Raji (cell line): ENCODE results near the gene CYP11A1.

Source experiments
- POLR2A ChIP-seq: IDR thresholded peaks from 2 replicates; pipeline ENCODE4 v1.6.1; 2011; ENCODE audit warnings: low read depth, low read length, control low read depth; ENCODE audit not compliant: insufficient read depth

The CYP11A1 gene

GRCh38 chr15:74347757-74348250, 19.6 kb downstream of the CYP11A1 start:
- no peak for TF ChIP-seq POLR2A

GRCh38 chr15:74345051-74345450, 22.4 kb downstream of the CYP11A1 start:
- TF ChIP-seq POLR2A = no peak

DNA sequence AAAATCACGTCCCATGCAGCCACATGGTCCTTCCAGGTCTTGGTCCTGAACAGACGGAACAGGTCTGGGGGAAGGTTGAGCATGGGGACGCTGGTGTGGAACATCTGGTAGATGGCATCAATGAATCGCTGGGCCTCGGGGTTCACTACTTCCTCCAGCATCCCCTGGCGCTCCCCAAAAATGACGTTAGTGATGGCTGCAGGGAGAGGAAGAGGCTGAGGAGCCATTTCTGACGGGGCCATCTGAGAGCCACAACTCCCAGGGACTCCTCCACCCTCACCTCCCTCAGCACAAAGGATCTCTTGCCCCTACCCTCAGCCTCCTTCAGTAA, 23.7 kb downstream of the CYP11A1 start:
- TF ChIP-seq POLR2A = no peak

DNA sequence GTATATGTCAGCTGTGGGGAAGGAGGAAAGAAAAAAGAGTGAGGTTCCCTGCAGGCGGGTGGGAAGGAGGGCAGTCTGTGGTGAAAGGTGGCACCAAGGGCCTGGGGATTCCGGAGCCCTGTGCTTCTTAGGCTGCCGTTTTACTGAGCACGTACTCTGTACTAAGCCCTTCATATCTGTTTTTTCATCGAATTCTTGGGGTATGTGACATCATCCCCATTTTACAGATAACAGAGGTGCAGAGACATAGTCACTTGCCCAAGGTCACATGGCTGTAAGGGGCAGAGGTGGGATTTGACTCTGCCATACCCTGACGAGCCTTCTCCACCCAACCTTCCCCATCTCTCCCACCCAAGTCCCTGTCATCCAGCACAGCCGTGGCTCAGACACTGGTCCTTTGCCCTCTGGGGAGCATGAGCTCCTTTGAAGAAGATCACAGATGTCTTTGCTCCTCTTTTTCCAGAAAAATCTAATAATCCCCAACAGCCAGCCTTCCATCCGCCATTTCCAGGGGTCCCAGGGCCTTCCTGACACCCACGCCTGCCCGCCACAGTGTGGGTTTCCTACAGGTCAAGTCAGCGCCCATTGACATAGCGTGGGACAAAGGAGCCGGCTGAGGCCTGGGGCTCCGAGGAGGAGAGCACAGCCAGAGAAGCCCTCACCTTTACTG, 24.2 kb downstream of the CYP11A1 start:
- no peak for TF ChIP-seq POLR2A

DNA sequence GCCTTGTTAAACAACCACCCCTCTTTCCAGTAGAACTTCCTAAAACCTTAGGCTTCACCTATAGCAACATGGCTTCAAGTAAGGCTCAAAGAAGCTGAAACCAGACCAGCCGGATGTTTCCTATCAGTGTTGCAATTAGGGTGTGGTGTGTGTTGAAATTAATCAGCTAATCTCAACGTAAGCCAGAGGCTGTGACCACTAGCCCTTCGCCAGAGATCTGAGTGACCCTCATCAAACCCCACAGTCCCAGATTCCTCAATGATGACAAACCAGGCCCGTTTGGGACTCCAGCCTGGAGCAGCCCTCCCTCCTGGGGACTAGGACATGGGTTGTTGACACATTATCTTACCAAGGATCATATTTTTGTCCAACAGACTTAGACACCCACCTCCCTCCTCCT, 27.3 kb downstream of the CYP11A1 start:
- no peak for TF ChIP-seq POLR2A

GRCh38 chr15:74339371-74339770, 28.1 kb downstream of the CYP11A1 start:
- no peak for TF ChIP-seq POLR2A

GRCh38 chr15:74338676-74339075, 28.8 kb downstream of the CYP11A1 start:
- TF ChIP-seq POLR2A = no peak

DNA sequence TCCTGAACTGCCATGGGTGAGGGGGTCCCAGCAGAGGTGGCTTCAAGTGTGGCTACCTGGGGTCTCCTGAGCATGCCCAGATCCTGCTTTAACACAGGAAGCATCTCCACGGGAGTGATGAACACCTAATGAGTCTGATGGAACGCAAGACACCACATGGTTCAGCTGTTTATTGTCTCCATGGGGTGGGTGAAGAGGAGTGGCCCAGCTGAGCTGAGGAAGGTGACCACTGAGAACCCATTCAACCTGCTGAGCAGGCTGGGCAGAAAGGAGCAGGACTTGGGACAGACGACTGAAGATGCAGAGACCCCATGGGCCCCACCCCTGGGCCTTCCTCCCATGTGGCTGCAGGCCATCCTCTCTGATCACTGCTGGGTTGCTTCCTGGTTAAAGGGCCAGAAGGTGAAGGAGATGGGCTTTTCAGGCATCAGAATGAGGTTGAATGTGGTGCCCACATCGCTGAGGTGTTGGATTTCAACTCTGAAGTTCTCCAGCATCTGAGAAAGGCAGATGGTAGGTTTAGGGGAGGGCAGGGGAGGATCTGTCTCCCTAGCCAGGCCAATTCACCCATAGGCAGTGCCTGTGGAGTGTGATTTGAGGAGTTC, 29.7 kb downstream of the CYP11A1 start:
- no peak for TF ChIP-seq POLR2A

DNA sequence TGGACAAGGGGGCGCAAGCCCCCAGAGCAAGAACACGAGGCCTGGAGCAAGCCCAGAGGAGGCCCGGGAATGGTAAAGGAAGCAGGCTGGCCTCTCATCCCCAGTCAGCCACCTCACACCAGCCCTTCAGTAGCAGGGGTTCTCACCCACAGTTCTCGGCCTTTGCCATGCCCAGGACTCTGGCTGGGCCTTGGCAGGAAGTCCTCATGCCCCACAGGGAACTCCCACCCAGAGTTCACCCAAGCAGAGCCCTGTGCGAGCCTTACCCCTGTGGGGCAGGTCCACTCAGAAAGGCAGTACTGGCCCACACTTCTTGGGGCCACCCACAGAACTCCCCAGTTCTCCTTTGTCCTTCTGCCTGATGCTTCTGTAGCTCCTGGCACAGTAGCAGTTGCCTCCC, 30.3 kb downstream of the CYP11A1 start:
- no peak for TF ChIP-seq POLR2A

DNA sequence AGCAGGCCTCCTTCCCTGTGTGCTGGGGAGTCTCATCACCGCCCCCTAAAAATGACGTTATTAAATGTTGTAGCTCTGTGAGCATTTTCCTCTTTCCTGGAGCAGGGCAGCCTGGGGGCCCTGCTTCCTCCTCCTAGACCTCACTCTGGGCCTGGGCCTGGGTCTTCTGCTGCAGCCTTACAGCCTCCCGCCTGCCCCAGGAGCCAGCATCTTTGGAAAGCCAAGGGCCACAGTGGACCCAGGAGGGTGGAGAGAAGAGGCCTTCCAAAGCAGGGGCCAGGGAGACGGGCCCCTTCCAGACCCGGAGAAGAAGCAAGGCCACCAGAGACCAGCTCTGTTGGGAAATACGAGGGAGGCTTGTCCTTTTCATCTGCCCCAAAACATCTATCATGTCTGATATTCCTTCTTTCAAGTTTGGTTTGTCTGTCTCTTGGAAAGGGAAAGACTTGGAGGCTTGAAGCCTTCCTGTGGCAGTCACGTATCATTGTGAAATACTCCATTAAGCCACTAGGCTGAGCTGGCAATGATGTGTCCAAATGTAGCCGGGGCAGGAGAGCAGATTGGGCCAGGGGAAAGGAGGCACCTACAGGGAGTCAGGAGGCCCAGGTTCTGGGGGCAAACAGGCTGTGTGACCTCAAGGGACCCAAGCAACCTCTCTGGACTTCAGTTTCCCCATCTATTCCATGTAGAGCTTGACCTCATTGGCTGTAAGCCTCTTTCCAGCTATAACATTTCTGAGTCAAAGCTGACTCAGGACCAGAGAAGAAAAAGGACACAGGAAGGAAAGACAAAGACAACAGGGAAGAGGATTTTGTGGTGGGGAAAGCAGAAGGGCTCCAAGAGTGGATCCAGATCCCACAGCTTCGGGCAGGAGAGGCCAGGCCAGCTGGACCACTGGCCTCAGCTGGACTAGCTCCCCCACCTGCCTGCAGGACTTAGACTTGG, 31.1 kb downstream of the CYP11A1 start:
- no peak for TF ChIP-seq POLR2A

GRCh38 chr15:74335396-74335795, 32.0 kb downstream of the CYP11A1 start:
- TF ChIP-seq POLR2A = no peak

- no peak for TF ChIP-seq POLR2A
Observed at GRCh38 chr15:74334127-74334526, 33.3 kb downstream of the CYP11A1 start.

DNA sequence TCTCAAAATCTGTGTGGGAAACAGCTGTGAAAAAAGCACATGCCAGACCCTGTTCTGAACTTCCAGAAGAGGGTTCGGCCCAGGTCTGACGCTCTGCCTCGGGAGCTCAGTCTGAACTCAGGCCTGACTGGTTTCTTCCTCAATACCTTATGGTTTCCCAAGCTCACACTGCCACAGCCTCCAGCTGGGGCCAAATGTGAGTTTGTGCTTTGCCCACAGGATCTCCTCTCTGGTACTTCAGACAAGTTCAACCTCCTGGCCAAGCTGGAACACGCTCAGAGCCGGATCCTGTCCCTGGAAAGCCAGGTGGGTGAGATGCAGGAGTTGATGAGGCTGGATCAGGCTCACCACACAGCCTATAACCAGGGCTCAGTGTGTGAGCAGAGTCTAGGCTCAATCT, 33.8 kb downstream of the CYP11A1 start:
- no peak for TF ChIP-seq POLR2A

- no peak for TF ChIP-seq POLR2A
Observed at GRCh38 chr15:74333093-74333492, 34.4 kb downstream of the CYP11A1 start.

DNA sequence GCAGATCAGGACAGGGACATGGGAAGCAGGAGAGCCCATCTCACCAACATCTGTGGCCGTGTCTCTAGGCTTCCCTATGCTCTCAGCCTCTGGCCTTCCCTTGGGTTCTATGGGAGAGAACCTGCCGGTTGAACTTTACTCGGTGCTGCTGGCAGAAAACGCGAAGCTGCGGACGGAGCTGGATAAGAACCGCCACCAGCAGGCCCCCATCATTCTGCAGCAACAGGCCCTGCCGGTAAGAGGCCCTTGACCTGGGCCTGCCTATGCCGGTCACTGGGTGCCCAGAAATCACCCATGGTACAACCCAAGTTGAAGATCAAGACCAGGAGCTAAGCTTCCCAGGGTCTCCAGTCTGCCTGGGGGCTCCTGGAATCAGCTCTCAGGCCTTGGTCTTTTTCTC, 34.8 kb downstream of the CYP11A1 start:
- no peak for TF ChIP-seq POLR2A

DNA sequence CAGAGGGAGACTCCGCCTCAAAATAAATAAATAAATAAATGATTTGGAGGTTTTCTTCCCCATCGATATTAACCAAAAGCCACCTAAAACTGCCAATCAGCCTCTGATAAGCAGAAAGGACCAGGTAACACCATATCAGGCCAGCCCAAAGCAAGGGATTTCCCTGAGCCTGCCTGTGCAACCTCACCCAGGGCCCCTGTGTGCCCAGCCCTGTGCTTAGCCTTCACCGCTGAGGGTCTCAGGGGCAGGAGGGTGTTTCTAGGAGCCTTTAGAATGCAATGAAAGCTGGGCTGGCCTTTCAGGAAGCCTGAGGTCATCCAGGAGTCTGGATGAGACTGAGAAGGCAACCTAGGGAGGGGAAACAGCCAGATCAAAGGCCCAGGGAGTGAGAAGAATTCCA, 35.4 kb downstream of the CYP11A1 start:
- no peak for TF ChIP-seq POLR2A

GRCh38 chr15:74330861-74331408, 36.5 kb downstream of the CYP11A1 start:
- TF ChIP-seq POLR2A = no peak
